Stimulated activated CD4-positive, alpha-beta T cell treated with anti-CD3 and anti-CD28 coated beads, Interleukin-12 subunit alpha, Interleukin-12 subunit beta, amount 100 ng/mL, for 4 hours (primary cell): ENCODE results near the gene WDR82.

Experiments used
- DNase-seq: peaks from one replicate; pipeline ENCODE4 v3.0.0-alpha.2; 2020

Gene WDR82

DNA sequence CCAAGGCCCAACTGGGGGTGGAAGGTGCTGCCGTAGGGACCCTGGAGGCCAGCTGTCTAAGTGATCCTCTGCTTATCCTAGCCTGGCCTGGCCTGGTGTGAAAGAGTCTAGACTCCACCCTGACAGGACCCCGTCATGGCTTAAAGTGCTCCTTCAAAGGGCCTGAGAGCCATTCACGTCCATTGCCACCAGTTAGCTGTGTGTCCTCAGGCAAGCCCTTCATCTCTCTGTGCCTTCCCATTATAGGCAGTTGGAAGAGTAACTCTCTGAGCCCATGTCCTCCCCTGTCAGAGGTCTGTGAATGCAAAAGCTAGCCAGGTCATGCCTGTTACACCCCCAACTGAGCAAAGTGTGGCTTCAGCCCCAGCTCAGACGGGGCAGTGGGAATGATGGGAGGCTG, 28.5 kb upstream of the WDR82 start:
- no peak for DNase-seq

DNA sequence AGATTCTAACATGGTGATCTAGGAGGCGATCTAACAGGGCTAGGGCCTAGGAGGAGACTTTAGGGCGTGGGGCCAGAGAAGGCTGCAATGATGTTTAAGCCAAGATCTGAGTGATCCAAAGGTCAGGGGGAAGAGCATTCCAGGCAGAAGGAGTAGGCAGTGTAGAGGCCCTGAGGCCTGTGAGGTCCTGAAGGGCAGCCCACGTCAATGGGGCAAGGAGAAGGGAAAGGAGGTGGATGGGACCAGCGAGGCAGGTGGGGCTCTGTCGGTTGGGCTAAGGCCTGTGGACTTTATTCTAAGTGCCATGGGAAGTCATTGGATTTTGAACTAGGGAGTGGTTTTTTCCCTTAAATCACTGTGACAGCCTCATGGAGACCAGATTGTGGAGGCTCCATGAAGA, 27.5 kb upstream of the WDR82 start:
- DNase-seq = no peak

DNA sequence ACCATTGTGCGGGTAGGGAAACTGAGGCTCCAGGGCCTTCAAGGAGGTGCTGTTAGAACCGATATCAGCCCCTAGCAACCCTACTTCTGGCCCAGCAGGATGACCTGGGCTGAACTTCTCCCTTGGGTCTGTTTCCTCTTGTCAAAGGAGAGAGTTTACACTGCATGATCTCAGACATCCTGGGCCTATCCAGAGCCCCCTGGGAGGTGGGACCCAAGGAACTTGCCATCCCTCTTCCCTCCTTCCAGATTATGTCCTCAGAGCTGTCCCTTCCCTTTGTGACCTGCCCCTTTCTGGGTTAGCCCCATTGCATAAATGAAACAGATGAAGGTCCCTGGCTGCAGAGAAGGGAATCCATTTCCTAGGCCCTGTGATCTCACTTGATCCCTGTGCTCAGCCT, 25.4 kb upstream of the WDR82 start:
- DNase-seq = no peak

DNA sequence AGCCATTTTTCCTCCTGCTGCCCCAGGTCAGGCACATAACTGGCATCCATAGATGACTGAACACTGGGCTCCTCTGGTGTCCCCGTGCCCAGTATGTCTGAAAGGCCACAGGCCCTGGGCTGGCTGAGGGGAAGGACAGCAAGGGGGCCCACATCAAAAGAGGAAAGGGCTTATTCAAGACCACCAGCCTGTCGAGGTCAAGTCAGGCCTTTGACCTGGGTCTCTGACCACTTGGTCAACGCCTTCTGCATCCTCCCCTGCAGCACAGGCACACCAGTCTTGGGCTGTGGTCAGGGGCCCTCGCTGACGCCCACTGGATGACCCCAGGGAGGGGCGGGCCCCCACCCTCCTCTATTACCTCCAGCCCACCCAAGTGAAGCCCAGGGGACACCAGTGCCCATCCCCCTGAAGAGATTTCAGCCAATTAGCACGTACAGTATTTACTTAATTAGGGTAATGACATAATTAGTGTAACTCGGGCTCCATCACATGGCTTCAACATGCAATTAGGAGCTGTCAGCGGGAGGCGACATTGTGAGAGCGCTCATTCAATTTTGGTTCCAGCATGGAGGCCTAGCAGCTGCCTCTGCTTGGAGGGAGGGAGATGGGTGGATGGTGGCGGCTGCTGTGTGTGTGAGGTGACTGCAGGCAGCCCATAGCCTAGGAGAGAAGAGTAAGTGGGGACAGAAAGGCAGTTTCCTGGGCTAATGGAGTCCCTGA, 24.1 kb upstream of the WDR82 start:
- DNase-seq = no peak

DNA sequence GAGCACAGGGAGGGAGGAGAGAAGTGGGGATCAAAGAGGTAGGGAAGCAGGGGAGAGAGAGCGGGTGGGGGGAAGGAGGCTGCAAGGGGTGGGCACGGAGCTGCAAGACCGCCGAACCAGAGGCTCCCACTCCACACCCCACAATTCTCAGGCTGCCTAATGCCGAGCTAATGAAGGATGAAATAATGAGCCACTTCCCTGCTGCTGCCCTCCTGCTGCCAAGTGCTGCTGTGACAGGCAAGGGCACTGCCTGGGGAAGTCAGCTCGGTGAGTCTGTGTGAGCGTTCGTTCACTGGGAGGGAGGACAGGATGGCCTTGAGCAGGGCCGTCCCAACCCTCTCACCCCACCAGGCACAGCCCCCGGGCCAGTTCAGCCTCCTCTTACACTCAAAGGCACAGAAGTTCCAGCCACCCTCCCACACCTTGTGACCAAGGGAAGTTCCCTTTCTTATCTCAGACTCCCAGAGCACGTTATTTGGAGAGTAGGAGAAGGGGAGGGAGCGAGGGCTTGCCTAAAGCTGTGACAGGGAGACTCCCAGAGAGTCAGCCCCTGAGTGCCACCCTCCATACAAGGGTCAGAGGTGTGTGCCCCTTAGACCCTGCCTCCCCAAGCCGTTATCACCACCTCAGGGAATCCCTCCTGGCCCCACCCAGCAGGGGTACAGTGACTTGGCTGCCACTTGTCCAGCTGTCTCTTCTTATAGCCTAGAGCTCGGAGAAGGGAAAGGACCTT, 21.6 kb upstream of the WDR82 start:
- no peak for DNase-seq

DNA sequence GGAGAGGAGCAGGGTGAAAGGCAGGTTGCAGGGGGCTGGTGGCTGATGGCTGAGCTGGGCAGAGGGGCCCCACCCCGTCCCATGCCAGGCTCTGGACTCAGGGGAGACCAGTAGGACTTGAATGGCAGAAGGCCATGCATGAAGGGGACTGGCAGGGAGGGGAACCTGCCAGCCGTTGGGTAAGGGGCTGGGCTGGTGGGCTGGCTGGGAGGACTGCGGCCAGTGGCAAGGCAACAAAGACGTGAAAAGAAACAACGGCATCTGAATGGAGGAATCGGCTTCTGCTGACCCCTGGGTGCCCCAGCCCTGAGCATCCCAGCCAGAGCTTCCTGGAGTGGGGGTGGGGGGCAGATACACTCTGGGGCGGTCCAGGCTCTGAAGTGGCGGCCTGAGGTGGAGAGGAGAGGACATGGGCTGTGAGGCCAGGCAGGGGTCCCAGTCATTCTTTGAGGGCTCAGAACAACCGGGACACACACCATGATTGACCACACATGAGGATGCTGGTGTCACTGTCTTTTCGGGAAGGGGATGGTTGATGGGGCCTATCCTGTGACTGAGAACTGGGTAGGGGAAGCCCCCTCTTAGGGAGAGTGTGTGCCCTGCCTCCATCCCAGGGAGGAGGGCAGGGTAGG, 20.9 kb upstream of the WDR82 start:
- DNase-seq = no peak

DNA sequence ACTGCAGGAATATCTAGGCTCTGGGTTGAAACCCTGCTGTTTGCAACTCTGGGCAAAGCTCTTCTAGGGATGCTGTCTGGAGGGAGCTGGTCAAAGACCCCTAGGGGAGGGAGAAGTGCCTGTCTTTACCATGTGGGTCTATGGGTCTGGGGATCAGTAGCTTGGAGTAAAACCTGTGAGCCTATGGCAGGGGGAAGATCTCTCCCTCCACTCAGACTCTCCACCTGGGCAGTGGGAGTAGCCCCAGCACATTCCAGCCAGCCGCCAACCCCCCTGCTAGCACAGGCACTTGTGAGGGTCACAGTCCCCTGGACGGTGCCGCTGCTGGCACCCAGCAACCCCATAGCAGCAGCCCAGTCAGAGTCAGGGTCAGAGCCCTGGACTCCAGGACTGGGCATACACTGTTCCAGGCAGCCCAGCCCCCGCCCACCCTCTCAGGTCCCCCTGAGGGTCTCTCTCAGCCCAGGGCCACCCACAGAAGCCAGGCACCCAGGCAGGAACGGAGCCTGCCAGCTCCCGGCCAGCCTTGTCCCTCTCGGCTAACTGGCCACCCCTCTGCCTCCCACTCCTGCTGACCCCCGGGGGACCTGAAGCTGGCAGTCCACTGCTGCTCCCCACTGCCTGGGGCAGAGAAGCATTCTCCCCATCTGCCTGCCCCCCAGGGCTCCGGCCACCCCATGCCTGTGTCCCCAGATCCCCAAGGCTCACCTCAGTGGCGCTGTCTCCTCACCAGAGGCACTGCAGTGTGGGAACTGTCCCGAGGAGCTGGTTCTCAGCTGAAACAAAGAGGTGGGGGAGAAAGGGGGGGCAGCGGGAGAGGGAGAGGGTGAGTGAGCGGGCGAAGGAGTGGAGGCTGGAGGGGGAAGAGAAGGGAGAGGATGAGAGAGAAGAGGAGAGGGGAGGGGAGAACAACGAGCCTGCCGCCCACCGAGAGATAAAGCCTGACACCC, 20.0 kb upstream of the WDR82 start:
- DNase-seq = no peak

DNA sequence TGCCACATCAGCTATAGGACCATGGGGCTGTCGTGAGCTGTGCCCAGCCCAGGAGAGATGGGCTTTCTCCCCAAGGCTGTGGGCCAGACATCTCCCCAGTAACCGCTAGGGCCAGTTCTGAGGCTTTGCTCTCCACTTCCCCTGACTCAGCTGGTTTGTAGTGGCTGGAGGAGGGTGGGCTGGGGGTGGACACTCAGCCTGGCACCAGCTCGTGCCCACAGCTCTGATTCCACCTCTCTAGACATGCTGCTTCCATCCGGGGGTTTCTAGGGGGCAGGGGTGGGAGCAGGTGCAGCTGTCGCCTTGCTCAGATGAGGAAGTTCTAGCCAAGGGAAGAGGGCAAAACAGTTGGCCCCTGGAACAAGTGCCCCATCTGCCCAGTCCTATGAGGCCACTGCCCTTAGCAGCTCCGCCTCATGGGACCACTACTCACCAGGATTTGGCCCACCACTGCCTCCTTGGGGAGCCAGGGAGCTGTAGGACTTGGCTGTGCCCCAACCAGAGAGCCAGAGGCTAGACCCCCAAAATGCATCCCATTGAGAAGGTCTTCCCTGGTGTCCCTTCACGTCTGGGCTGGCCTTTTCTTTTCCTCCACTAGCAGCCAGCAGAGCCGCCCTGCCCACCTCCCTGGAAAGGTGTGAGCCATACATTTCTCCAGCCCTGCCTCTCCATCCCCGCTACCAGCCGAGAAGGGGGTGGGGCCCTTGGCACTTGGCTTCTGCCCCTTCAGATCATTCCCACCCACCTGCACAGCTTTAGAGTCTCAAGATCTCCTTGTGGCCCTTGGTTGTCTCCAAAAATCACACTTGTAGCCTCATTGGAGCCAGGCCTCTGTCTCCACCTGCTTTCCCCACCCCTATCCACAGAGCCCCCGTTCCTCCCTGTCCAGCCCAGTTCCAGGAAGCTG, 19.0 kb upstream of the WDR82 start:
- DNase-seq = no peak

DNA sequence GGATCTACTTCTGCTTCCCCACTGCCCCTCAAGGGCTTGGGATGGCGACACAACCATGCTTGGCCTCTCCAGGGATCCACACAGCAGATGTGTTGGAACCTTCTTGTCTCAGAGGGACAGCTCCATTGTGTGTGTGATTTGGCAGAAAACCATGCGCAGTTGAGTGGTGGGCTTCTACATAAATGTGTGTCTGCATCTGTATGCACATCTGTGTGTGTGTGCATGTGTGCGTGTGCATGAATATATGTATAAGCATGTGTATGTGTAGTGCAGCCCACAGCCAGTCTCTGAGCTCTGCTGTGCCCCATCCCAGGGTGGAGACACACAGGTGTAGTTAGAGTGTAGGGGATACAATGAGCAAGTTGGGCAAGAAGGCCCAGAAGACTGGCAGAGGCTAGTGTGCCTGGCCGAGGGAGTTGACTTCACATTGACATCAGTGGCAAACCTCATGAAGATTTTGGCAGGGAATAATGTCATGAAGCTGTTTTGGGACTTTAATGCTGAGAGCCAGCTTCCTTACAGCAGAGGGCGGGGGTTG, 17.3 kb upstream of the WDR82 start:
- DNase-seq = no peak

DNA sequence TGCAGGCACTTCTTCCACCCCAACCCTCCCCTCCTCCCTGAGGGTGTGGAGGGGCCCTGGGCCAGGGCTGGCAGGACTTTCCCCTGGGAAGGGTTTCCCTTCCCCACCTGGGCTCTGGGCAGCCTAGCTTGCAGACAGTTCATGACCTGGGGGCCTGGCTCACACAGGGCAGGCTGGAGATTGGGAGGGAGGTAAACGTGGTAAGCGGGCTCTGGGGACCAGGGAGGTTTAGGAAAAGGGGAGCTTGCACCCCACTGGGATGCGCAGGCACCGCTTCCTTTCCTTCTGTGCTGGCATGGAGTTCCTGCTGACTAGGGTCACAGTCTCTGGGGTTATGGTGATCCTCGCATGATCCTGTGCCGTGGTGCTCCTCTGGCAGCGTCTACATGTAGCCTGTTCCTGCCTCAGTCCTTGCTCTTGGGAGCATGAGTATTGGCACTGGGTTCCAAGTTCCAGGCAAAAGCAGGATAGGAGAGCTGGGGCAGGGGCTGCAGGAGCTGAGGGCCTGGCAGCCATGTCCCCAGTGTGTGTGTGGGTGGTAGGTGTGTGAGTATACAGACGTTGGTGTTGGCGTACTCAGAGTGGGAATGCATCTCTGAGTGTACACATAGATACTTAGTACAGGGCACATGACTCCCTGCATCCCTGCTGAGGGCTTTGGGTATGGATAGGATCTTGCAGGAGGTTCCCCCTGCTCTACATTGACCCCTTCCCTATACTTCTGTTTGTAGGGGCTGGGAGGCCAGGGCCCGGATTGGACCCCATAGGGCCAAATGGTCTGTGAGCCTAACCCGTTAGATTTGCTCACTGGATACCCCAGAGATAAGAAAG, 16.1 kb upstream of the WDR82 start:
- DNase-seq = no peak

DNA sequence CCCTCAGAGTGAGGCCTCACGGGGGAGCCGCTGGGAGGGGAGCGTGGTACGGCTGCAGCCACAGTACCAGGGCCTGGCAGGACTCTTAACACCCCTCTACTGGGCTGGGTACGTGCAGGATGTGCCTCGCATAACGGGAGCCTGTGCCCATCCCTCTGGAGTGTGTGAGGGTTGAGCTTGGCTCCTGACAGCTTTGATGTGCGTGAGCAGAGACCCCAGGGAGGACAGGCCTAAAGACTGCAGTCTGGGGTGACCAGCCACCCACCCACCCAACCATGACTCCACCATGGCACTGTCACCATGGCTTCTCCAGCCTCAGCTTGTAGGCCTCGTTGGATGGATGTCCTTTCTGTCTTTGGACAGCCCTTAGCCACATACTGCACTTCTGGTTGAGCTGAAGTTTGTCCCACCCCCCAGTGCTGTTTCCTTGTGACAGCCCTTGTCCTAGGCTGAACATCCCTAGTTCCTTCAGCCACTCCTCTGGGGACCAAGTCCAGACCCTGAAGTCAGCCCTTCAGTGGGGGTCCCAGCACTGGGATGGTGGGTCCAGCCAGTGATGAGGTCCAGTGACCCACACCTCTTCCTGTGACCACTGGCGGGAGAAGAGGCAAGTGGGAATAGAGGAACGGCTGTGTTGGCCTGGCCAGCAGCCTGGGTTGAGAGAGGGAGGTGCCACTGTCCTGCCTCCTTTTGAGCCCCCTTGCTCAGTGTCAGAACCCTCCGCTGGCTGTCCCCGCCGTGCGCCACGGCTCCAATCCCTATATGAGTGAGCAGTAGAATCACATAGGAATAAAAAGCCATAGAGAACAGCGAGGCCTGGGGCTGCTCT, 15.3 kb upstream of the WDR82 start:
- no peak for DNase-seq

DNA sequence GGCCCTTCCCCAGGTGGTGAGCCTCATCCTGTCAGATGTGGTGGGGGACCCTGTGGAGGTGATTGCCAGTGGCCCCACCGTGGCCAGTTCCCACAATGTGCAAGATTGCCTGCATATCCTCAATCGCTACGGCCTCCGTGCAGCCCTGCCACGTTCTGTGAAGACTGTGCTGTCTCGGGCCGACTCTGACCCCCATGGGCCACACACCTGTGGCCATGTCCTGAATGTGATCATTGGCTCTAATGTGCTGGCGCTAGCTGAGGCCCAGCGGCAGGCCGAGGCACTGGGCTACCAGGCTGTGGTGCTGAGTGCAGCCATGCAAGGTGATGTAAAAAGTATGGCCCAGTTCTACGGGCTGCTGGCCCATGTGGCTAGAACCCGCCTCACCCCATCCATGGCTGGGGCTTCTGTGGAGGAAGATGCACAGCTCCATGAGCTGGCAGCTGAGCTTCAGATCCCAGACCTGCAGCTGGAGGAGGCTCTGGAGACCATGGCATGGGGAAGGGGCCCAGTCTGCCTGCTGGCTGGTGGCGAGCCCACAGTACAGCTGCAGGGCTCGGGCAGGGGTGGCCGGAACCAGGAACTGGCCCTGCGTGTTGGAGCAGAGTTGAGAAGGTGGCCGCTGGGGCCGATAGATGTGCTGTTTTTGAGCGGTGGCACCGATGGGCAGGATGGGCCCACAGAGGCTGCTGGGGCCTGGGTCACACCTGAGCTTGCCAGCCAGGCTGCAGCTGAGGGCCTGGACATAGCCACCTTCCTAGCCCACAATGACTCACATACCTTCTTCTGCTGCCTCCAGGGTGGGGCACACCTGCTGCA, 14.0 kb upstream of the WDR82 start:
- DNase-seq = no peak

DNA sequence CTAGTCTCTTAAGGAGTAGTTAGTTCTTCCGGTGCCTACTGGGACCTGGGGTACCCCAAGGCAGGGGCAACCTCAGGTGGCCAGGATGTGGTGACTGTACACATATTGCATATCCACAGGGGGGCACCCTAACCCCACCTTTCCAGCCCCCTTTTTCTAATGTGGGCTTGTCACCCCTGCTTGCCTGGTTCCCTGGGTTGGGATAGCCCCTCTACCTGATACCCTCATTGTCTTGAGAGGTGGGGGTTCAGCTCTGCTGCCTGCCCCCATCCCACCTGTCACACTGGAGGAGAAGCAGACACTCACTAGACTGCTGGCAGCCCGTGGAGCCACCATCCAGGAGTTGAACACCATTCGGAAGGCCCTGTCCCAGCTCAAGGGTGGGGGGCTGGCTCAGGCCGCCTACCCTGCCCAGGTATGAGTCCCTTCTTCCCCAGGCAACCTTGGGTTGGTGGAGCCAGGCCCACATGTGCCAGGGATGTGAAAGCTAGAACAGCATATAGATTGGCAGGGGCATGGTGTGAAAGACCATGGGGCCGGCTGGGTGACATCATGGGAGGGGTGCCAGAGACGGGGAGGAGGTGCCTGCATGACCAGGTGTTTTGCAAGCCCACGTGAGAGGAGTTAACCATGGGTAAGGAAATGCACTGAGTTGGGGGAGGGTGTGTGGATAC, 13.2 kb upstream of the WDR82 start:
- peak; percentile 16 for DNase-seq

DNA sequence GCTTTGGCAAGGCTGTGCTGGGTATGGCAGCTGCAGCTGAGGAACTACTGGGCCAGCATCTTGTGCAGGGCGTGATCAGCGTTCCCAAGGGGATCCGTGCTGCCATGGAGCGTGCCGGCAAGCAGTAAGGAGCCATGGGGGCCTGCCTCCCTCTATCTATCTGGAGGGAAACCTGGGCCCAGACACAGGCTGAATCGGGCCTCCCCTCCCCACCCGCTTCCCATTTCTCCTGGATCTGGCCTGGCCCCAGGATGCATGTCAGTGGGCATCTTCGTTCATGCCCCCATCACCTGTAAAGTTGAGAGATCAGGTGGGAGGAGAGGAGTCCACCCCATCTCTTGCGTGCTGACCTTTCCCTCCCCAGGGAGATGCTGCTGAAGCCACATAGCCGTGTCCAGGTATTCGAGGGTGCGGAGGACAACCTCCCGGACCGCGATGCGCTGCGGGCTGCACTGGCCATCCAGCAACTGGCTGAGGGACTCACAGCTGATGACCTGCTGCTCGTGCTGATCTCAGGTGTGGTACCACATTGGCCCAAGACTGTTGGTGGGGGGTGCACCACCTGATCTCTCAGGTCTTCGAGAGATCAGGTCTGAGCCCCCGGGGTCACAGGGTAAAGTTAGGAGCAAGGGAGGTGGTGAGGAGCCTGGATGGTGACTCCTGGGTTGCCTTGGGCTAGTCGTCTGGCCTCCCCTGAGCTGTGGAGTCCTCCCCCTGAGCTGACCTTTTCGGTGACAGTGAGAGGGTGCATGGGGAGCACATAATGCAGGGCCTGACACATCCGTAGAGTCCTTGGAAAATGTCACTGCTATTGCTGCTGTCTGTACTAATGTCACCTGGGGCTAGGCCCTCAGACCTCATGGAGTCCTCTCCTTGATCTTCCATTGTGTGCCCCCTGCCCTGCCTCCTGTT, 12.4 kb upstream of the WDR82 start:
- DNase-seq = no peak

DNA sequence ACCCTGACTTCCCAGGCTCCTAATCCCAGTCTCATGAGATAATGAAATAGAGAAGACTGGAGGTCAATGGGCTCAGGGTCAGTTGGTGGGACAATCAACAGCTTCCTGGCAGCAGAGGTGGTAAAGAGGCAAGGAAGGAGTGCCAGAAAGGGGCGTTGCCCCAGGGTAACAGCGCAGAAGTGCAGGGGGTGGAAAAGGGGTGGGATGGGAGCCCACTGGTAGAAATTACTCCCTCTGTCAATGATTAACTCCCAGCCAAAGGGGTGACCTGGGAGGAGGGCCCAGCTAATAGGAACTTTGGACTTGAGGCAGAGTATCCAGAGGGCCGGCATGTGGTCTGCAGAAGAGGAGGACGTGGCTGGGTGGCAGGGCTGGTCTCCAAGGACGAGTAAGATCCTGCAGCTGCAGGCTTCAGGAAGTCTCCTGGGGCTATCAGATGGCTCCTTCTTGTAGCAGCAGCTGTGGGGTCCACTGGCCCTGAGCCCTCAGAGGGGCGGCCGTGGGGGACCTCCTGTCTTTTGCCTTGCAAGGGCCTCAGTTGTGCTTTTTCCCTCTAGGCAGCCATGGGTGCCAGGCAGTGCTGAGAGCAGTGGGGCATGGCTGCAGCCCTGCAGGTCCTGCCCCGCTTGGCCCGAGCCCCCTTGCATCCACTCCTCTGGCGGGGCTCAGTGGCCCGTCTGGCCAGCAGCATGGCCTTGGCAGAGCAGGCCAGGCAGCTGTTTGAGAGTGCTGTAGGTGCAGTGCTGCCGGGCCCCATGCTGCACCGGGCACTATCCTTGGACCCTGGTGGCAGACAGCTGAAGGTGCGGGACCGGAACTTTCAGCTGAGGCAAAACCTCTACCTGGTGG, 11.5 kb upstream of the WDR82 start:
- no peak for DNase-seq

DNA sequence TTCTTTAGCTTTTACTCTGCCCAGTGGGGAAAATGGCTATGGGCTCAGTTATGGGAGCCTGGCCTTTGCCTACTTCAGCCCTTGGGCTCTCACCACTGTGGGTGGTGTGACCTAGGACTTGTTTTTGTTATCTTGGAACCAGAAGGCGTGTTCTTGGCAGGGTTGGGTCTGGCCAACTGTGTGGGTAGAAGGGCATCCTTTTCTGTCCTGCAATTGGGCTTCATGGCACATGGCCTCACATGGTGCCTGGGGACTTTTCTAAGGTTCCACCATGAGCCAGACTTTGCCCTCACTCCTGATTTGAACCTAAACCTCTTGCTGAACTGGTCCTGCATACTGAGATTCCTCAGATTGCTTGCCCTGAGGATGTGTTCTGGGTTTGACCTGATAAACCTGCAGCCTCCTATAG, 10.9 kb upstream of the WDR82 start:
- no peak for DNase-seq
